ENCODE measurements around the gene FBXO21.

The FBXO21 gene

GRCh38 chr12:117162167-117162539 lies 28.1 kb downstream of the FBXO21 start:
- no peak for DNase-seq

DNA sequence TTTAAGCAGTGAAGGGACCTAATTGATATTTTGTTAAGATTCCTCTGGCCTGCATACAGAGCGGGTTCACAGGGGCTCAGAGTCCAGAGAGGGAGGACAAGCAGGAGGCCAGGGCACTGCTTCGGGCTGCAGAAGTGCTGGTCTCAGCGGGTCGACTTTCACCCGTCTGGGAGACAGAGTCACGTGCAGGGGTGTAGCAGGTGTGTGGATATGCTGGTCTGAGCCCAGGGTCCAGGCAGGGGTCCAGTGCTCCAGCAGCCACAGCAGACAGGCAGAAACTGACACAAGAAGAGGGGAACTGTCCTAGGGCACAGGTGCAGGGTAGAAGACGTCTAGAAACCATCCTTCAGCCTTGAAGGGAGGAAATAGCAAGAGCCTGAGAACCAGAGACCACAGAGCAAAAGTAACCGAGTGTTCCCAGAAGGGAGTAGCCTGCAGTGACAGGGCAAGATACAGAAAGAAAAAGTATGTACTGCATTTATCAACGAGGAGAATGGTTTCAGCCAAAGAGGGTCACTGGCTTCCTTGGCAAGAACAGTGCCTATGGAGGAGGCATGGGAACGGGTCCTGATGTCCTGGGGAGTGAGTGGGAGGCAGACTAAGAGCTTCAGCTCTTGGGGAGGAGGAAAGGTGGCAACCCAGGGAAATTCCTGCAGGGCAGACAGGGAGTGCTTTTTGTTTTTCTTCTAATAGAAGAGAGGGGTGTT lies 28.7 kb downstream of the FBXO21 start:
- no peak for DNase-seq

- no peak for DNase-seq
Observed at GRCh38 chr12:117159674-117160073, 30.6 kb downstream of the FBXO21 start.

DNA sequence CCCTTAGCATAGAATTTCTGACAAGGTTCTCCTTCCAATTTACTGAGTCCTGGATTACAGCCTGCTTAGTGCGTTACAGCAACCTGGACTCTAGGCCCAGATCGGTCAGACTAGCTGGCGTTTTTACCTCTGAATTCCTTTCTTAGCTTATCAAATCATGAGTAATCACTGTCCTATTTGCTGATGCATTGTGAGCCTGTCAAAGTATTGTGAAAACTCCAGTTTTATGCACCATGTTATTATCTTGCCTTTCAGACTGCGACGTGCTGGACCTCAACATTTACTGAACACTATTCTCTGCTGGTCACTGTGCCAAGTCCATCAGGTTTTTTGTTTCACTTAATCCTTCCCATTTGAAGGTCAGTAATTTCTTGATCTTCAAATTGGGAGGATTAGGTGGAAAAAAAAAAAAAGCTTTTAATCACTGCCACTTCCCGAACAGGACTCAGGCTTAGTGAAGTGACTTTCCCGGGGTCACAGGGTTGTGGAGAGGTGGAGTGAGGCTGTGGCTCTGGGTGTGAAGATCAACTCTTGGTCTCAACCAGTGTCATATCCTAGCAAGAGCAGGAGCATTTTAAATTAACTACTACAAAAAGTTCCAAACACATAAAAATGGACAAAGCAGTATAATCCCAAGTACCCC lies 31.2 kb downstream of the FBXO21 start:
- DNase-seq = no peak

- DNase-seq = no peak
Observed at GRCh38 chr12:117158096-117158495, 32.2 kb downstream of the FBXO21 start.

DNA sequence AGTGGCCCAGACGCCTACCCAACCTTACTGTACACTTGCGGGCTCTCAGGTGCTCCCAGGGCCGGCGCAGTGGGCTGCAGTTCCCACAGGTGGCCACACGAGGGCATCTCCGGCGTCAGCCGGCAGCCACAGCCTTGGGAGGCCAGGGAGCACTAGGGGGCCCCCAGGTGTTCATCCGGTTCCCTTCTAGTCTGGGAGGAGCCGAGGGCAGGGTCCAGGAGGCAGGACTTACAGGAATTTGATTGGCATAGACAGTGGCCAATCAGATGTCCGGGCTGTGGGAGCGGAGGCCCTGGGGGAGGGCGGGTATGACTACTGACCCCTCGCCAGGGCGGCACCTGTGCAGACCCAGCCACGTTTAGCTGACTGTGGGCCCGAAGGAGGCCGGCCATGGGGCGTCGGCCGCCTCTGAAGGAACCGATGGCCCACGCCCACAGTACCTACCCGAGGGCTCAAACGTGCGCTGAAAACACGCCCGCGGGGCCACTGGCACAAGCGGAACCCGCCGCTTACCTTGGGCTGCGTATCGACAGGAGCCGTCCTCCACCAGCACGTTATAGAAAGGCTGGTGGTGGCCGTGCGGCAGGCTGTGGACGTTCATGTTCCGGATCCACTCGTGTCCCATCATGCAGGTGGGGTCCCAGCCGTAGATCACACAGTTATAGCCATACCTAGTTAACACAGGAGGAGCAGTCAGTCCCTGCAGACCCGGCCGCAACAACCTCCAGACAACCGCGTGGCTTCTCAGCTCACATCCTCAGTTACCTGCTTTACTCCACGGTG lies 34.8 kb downstream of the FBXO21 start:
- DNase-seq = peak; percentile 57

DNA sequence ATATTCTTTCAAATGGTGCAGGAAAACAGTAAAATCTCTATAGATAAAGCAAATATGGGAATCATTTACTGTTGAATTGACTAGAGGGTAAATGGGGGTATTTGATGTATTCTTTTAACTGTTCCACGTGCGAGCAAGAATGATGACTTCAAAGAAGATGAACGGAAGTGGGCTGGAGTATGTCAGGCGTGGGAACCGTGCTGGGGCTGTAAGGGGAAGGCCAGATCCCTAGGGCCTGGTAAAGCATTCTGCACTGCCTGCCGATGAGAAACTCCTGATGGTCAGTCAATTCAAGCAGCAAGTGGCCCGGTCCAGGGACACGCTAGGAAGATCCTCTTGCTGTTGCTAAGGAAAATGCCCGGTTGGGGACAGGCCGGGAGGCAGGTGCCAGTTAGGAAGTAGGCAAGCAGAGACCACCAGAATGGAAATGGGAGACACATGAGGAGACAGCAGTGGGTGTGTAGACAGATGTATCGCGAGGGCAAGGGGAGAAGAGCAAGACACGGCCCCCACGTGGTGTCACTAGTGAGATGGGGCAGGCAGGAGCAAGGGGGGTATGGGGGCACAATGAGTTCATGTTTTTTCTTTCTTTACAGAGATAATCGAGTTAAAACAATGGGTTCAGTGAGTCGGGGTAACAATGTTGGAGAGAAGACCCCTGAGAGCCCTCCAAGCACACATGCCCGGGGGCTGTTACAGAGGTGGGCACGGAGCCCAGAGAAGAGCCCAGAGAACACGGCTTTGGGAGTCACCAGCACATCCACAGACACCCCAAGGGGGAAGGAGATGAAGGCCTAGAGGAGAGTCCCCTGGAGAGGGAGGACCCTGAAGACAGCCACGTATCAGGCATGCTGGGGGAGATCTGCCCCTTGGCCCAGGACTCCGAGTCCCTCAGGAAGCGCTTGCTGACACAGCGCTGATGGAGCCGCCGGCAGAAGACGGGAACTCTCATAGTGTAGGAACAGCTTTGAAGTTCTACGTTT lies 37.2 kb downstream of the FBXO21 start:
- DNase-seq = no peak

DNA sequence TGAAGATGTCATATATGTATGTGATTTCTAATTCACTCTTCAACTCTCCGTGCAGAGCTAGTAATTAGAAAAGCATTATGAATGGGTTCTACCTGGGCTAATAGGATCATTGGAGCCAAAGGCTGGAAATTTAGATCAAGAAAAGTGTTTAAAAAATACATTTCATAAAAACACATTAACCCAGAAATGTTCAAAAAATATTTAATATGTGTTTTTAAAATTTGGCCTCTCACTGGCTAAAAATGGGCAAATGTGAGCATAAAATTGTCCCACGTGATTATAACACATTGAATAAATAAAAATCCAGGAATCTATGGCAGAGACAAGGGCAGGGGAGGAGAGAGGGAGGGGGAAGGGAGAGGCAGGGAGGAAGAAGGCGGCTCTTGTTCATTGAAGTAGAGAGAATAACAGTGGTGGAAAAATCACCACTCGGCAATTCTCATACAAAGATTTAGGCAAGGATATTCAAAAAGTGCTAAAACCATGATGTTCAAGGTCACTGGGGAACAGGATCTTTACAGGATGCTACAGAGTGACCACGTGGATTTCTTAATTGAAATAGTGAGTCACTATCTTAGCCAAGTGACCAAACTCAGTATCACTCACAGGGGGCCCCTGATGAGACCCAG lies 38.8 kb downstream of the FBXO21 start:
- DNase-seq = no peak

DNA sequence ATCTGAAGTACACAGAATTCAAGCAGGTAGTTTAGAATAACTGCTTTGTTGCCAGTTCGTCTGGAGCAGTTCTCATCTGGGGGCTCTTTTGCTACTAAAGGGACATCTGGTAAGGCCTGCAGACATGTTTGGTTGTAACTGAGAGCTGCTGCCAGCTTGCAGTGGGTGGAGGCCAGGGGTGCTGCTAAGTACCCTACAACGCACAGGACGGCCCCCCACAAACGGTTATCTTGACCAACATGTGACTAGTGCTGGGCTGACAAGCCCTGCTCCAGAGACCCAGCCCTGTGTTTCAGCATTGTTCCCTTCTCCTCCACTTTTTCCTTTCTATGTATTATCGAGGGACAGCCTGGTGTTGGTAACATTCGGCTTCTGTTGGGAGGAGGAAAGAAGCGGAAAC lies 40.8 kb downstream of the FBXO21 start:
- no peak for DNase-seq

DNA sequence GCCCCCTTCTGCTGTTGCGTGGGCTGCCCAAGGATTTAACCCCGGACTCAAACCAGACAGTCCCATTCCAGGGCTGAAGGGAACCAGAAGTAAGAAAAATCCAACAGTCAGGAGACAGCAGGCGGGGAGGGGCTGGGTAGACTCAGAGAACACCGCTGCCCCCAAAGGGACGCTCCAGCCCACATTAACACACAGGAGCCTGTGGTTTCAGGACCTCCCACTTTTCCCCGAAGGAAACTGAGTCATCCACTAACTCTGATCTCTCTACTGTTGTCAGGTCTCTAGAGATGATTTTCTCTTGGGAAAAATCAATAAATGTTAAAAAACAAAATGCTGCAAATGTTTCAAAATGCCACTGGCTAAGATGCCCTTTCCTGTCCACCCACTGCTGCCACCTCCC lies 41.6 kb downstream of the FBXO21 start:
- DNase-seq = no peak

DNA sequence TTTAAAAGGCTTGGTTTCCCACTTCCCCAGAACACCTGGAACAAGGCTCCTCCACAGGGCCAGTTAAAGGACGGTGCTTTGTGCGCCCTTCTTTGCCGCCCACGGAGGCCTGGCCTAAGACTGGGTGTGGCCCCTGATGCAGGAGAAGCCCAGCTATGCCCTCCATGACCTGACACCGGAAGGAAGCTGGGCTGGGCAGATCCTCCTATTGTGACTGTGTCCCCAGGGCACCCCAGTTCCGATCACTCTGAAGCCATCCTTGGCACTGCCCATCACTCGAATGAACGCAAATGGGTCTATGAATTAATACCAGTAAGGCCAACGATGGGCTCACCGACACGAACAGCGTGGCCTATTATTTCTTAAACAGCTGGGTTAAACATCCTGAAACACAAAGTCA lies 42.6 kb downstream of the FBXO21 start:
- no peak for DNase-seq

DNA sequence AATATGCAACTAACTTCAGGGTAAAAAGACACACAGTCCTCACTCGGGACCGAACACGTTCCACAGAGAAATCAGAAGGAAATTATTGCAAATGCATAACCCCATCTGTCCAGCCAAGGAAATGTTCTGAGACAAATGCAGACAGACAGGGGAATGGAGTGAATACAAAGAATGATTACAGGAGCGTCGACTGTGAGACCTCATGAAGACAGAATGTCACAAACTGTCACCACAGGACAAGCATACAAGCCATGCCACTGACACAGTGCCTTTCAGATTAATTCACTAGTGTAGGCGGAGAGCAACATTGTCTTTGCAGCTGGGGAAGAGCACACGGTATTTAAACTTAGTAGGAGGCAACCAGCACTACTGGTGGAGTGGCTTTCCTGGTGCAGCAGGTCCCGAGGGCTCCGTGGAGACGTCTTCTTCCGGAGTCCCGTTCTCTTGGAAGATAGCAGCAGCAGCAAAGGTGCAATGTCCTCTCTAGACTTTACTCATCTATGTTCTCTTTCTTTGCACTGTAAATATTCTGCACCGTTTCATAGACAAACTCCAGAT lies 44.6 kb downstream of the FBXO21 start:
- DNase-seq = no peak

GRCh38 chr12:117144599-117144998 lies 45.7 kb downstream of the FBXO21 start:
- no peak for DNase-seq

DNA sequence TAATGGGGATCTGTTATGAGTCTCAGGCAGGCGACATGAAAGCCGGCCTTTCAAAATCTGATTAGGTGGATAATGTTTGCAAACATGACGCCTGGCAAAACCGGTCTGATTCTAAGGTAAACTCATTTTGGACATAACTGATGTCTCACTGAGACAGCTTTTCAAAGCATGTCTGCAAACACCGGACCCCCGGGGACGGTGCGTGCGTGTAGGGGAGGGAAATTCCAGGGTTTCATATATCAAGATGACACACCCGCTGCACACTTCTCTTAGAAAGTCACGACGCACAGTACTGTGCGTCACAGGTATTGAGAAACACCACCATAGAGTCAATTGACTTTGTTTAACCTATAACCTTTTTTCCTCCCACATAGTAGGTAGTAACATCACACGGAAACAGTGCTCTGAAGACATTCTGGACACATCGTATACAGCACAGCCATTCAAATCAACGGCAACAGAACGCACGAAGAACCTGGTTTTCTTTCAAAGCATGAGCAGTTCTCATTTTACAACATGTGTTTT lies 47.2 kb downstream of the FBXO21 start:
- DNase-seq = no peak

DNA sequence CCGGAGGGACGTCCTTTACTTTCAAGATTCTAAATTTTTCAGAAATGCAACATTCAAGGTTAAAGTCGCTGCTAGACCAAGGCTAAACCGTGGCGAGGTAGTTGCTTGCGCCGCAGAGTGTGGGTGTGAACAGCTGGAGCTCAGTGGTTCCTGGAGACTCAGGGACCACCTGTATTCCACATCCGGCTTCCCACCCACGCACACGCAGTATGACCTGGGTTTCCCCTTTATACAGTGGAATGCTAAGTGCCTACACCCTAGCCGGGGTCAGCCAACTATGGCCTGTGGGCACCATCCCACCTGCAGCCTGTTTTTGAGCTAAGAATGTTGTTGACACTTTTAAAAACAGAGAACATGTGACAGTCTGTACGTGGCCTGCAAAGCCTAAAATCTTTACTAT lies 48.2 kb downstream of the FBXO21 start:
- DNase-seq = no peak

DNA sequence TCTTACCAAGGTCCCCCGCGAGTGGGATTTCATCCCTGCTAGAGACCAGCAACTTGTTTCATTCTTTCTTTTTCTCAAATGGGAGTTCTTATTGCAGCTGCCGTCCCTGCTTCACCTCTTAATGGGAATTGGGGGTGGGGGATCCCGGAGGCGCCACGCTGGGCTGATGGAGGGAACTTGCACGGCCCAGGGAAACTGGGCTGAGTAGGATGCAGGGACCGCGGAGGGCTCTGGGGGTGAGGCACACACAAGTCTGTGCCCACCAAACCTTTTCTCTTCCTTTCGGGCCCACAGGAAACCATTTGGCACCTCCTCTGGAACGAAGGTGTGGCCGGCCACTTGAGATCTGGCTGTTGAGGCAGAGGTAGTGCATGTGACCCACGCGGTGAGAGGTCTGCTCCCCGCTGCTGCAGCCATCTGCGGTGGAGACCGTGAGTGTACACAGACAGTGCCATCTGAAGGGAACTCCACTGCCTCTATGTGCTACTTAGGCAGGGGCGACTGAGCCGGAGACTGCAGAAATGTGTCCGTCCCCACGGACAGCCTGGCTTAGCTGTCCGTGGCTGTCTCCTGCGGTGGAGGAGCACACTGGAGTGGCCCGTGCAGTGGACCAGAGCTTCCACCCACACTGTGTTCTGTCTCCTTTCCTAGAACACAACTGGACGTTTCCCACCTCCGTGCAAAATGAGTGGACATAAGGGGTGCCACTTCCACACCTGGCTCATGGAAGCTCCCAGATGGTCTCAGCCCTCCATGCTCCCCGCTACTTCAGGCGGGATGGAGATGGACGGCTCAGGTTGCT lies 49.0 kb downstream of the FBXO21 start:
- no peak for DNase-seq

DNA sequence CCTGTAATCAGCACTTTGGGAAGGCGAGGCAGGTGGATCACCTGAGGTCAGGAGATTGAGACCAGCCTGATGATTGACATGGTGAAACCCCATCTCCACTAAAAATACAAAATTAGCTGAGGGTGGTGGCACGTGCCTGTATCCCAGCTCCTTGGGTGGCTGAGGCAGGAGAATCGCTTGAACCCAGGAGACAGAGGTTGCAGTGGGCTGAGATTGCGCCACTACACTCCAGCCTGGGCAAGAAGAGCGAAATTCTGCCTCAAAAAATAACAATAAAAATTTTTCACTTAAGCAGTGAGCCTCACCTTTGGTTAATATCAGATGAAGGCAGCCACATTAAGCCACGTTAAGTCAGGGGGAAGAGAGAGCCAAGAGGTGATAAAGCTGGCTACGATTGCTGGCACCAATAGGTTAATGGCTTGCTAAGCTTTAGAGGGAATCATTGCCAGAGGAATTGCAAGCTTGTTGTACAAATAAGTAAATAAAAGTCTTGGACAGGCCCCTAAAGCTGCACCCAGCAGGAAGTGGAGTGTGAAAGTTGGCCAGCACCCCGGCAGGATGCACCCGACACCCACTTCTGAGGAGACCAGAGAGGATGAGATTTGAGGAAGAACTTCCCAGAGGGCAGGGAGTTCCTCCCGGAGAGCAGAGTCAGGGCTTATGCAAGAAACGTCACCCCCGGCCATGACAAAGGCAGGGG lies 49.7 kb downstream of the FBXO21 start:
- no peak for DNase-seq

- DNase-seq = no peak
Observed at GRCh38 chr12:117139025-117139717, 51.1 kb downstream of the FBXO21 start.

- no peak for DNase-seq
Observed at GRCh38 chr12:117134721-117135120, 55.5 kb downstream of the FBXO21 start.

- peak; percentile 49 for DNase-seq
Observed at GRCh38 chr12:117134059-117134458, 56.2 kb downstream of the FBXO21 start.

All from CD4-positive, alpha-beta T cell treated with Interleukin-4 for 4 hours (primary cell).